HCT116 (cell line): ENCODE data around the gene RYR2. TPM values are rescaled to one million over a fixed set of nuclear protein-coding genes. Genes with fewer than 3 reads are reported as not detected.
A peak's percentile ranks its signal among the peaks of the same experiment; 100 is the strongest.

Experiments
- ATAC-seq: fragments of 200-7000 bp; cut with Tn5 transposase; 2 replicates; pipeline ENCODE4 v1.9.1; 2020; ENCODE audit warnings: mild to moderate bottlenecking, moderate library complexity
- BruUV-seq: library from RNA; stranded (reverse); fragments of 400-500 nt; replicated peaks from 2 replicates; lab custom pipeline; 2021; lab: Mats Ljungman, UMichigan
- CTCF ChIA-PET: fragments of 300-600 bp; sonication (Branson Sonifier 250); formaldehyde crosslinking; loops from one replicate; lab custom pipeline; 2021; ENCODE audit warnings: antibody characterized with exemption; lab: Charles Lee
- POLR2A ChIA-PET: fragments of 300-600, 350-600 bp; sonication (Branson Sonifier 250); formaldehyde crosslinking; loops from one replicate; lab custom pipeline; 2021; ENCODE audit warnings: antibody characterized with exemption; lab: Charles Lee
- RAD21 ChIA-PET, 2 experiments: fragments of 300-600 bp; sonication (Branson Sonifier 250); formaldehyde crosslinking; loops; one replicate each; lab custom pipeline; 2023; ENCODE audit warnings: low total read pairs in 2 of 2; ENCODE audit not compliant: uncharacterized antibody in 2 of 2, unreplicated experiment in 2 of 2, low non-redundant PET in 1 of 2; lab: Charles Lee
- DNase-seq: peaks from one replicate; pipeline ENCODE4 v3.0.0-alpha.2; 2010; ENCODE audit warnings: low read depth, low spot score
- H2AFZ ChIP-seq: fragments of 200-600 bp; shearing (Covaris generic), sonication (generic); 2 replicates; pipeline ENCODE4 v1.6.1; 2017; ENCODE audit warnings: low read depth, mixed run types, mixed read lengths, antibody characterized with exemption, low read length; ENCODE audit not compliant: poor library complexity, severe bottlenecking
- H3K27ac ChIP-seq: 2 replicates; pipeline ENCODE4 v1.5.1; 2012; ENCODE audit warnings: low read depth, low read length
- H3K27me3 ChIP-seq: fragments of 200-600 bp; sonication (generic); 2 replicates; pipeline ENCODE4 v1.6.1; 2016; ENCODE audit warnings: mixed run types, low read length, mixed read lengths; ENCODE audit not compliant: insufficient read depth
- H3K36me3 ChIP-seq, 2 experiments: fragments of 200-500 bp in 1 of 2; fragments of 200-600 bp in 1 of 2; sonication (Bioruptor generic) in 1 of 2; sonication (generic) in 1 of 2; 2 replicates each; pipeline versions ENCODE4 v1.5.1 to v1.6.1; 2014 to 2016; ENCODE audit warnings: low read length in 2 of 2, inconsistent platforms in 1 of 2, mixed read lengths in 1 of 2, mixed run types in 1 of 2; ENCODE audit not compliant: insufficient read depth in 2 of 2, control insufficient read depth in 1 of 2
- H3K4me1 ChIP-seq, 2 experiments: fragments of 200-600 bp in 1 of 2; sonication (generic) in 1 of 2; 2 replicates each; pipeline versions ENCODE4 v1.5.1 to v1.6.1; 2012 to 2017; ENCODE audit warnings: low read length in 2 of 2, inconsistent platforms in 1 of 2, mild to moderate bottlenecking in 1 of 2, mixed read lengths in 1 of 2, mixed run types in 1 of 2, moderate library complexity in 1 of 2; ENCODE audit not compliant: insufficient read depth in 2 of 2, control insufficient read depth in 1 of 2
- H3K4me2 ChIP-seq: fragments of 200-600 bp; sonication (generic); 2 replicates; pipeline ENCODE4 v1.6.1; 2017; ENCODE audit warnings: mixed run types, low read length, mixed read lengths
- H3K4me3 ChIP-seq, 2 experiments: fragments of 200-600 bp in 1 of 2; sonication (generic) in 1 of 2; replicated peaks in 1 of 2; 2 replicates each; pipeline ENCODE4 v1.5.1; 2011 to 2016; ENCODE audit warnings: low read length in 2 of 2, control low read depth in 1 of 2, low read depth in 1 of 2, mild to moderate bottlenecking in 1 of 2, mixed read lengths in 1 of 2, mixed run types in 1 of 2
- H3K79me2 ChIP-seq: fragments of 200-600 bp; sonication (generic); 2 replicates; pipeline ENCODE4 v1.6.1; 2017; ENCODE audit warnings: mild to moderate bottlenecking, mixed run types, low read length, moderate library complexity, mixed read lengths; ENCODE audit not compliant: insufficient read depth
- H3K9ac ChIP-seq: fragments of 200-600 bp; sonication (generic); 2 replicates; pipeline ENCODE4 v1.6.1; 2016; ENCODE audit warnings: low read length, mixed read lengths
- H3K9me2 ChIP-seq: fragments of 200-600 bp; sonication (generic), shearing (Covaris generic); 2 replicates; pipeline ENCODE4 v1.6.1; 2017; ENCODE audit warnings: mixed run types, mild to moderate bottlenecking, moderate library complexity; ENCODE audit not compliant: insufficient read depth
- H3K9me3 ChIP-seq, 2 experiments: fragments of 200-500 bp in 1 of 2; fragments of 200-600 bp in 1 of 2; sonication (Bioruptor generic) in 1 of 2; sonication (generic) in 1 of 2; 2 replicates each; pipeline ENCODE4 v1.6.1; 2014 to 2017; ENCODE audit warnings: low read length in 2 of 2, mixed read lengths in 2 of 2, inconsistent platforms in 1 of 2, low read depth in 1 of 2, mild to moderate bottlenecking in 1 of 2, mixed run types in 1 of 2, moderate library complexity in 1 of 2; ENCODE audit not compliant: control insufficient read depth in 1 of 2, insufficient read depth in 1 of 2
- H4K20me1 ChIP-seq: fragments of 200-600 bp; sonication (generic), shearing (Covaris generic); 2 replicates; pipeline ENCODE4 v1.6.1; 2017; ENCODE audit warnings: mixed run types, mild to moderate bottlenecking, moderate library complexity; ENCODE audit not compliant: insufficient read depth
- CEBPB ChIP-seq: IDR thresholded peaks from 2 replicates; pipeline ENCODE4 v1.6.1; 2012; ENCODE audit warnings: low read depth
- EGR1 ChIP-seq: IDR thresholded peaks from 2 replicates; pipeline ENCODE4 v1.6.1; 2012; ENCODE audit warnings: low read depth
- MAX ChIP-seq: IDR thresholded peaks from 2 replicates; pipeline ENCODE4 v1.6.1; 2012
- POLR2A ChIP-seq: IDR thresholded peaks from 2 replicates; pipeline ENCODE4 v1.7.0; 2011; ENCODE audit warnings: borderline replicate concordance; ENCODE audit not compliant: insufficient read depth, insufficient read length; ENCODE audit errors: extremely low read depth
- POLR2AphosphoS5 ChIP-seq: IDR thresholded peaks from 2 replicates; pipeline ENCODE4 v1.6.1; 2011; ENCODE audit warnings: mild to moderate bottlenecking, low read depth, low read length, moderate library complexity
- RAD21 ChIP-seq: IDR thresholded peaks from 2 replicates; pipeline ENCODE4 v1.6.1; 2012; ENCODE audit warnings: low read depth, mild to moderate bottlenecking
- REST ChIP-seq: IDR thresholded peaks from 2 replicates; pipeline ENCODE4 v1.6.1; 2012; ENCODE audit warnings: low read depth
- SP1 ChIP-seq: IDR thresholded peaks from 2 replicates; pipeline ENCODE4 v1.6.1; 2012; ENCODE audit warnings: low read depth
- SRF ChIP-seq: IDR thresholded peaks from 2 replicates; pipeline ENCODE4 v1.6.1; 2012; ENCODE audit warnings: low read depth
- TCF7L2 ChIP-seq: IDR thresholded peaks from 2 replicates; pipeline ENCODE4 v1.7.0; 2011; ENCODE audit warnings: borderline replicate concordance, inconsistent platforms; ENCODE audit not compliant: insufficient read depth, insufficient read length; ENCODE audit errors: extremely low read depth
- YY1 ChIP-seq: IDR thresholded peaks from 2 replicates; pipeline ENCODE4 v1.6.1; 2011; ENCODE audit warnings: low read length, low read depth, moderate library complexity, mild to moderate bottlenecking; ENCODE audit not compliant: insufficient replicate concordance; ENCODE audit errors: extremely low read depth
- ZBTB33 ChIP-seq: IDR thresholded peaks from 2 replicates; pipeline ENCODE4 v1.6.1; 2011; ENCODE audit warnings: mild to moderate bottlenecking, low read length, moderate library complexity; ENCODE audit not compliant: insufficient replicate concordance; ENCODE audit errors: extremely low read depth
- ZFX ChIP-seq: fragments of 450-650 bp; IDR thresholded peaks from 2 replicates; pipeline ENCODE4 v1.6.1; 2017
- ZNF274 ChIP-seq: fragments of 200-500 bp; sonication (Bioruptor generic); IDR thresholded peaks from 2 replicates; pipeline ENCODE4 v1.6.1; 2014; ENCODE audit warnings: mild to moderate bottlenecking, low read depth, low read length, inconsistent platforms
- intact Hi-C: fragments of 100-400 bp; cut with micrococcal nuclease; formaldehyde crosslinking; loops from 2 replicates; pipeline ENCODE4 v1.10.0; 2022
- total RNA-seq: library from RNA; stranded (reverse); gene quantifications from one replicate; pipeline ENCODE4 v1.2.1, GENCODE V29; 2021; ENCODE audit not compliant: unreplicated experiment

The RYR2 gene
- total RNA-seq, 1 experiment from 2014 or later = 0.02 TPM

GRCh38 chr1:237671935-237672334 is 630.0 kb downstream of the RYR2 start (continued):
- no peak for TF ChIP-seq ZBTB33

GRCh38 chr1:237672748-237673147 is 630.8 kb downstream of the RYR2 start:
- TF ChIP-seq ZNF274 (no peak), RAD21 (peak; percentile 8; the same call in 1 of the 2 replicates)
- Histone ChIP-seq H3K79me2 (no peaks in the 10 kb centered on the region), H4K20me1 (no peaks in the 10 kb centered on the region), H2AFZ (no peak overlapping the region), H3K9ac (no peak overlapping the region), H3K4me3 (no peak overlapping the region), H3K4me2 (no peak overlapping the region), H3K27me3 (no peaks in the 10 kb centered on the region), H3K27ac (no peak overlapping the region), H3K4me1 (no peaks in the 10 kb centered on the region), H3K9me3 (peaks cover 0 to 30% of the 10 kb centered on the region in 2 experiments; a peak in 2 of 4 replicates), H3K9me2 (no peaks in the 10 kb centered on the region), H3K36me3 (no peaks in the 10 kb centered on the region)
- ATAC-seq (no peak), DNase-seq (no peak)
- intact Hi-C loops = loop anchor here (10.0 kb wide), 1 partner anchor 62 kb away; no protein-coding TSS in a partner anchor
- ChIA-PET RAD21 (no interaction called here), CTCF (no interaction called here), POLR2A (interaction anchor here (0.6 kb wide), 1 partner anchor 919 kb away, joined by 4 read pairs; no protein-coding TSS in a partner anchor)
- no TSS peak for BruUV-seq

- Histone ChIP-seq H3K9me2 (no peaks in the 10 kb centered on the region), H3K36me3 (no peaks in the 10 kb centered on the region), H3K27me3 (no peaks in the 10 kb centered on the region), H3K9ac (no peak overlapping the region), H3K9me3 (peaks cover 3 to 28% of the 10 kb centered on the region in 2 experiments; a peak in 3 of 4 replicates), H2AFZ (no peak overlapping the region), H3K4me1 (no peaks in the 10 kb centered on the region), H3K27ac (no peak overlapping the region), H3K4me3 (no peak overlapping the region), H4K20me1 (no peaks in the 10 kb centered on the region), H3K79me2 (no peaks in the 10 kb centered on the region), H3K4me2 (no peak overlapping the region)
- ChIA-PET RAD21 (no interaction called here), POLR2A (no interaction called here), CTCF (no interaction called here)
- DNase-seq = no peak
- TF ChIP-seq CEBPB = no peak
- no peak for TF ChIP-seq POLR2A
- TF ChIP-seq POLR2AphosphoS5 = no peak
- no peak for TF ChIP-seq ZFX
- TF ChIP-seq MAX = no peak
- no peak for TF ChIP-seq EGR1
- TF ChIP-seq SP1 = no peak
- no peak for TF ChIP-seq SRF
- no peak for TF ChIP-seq TCF7L2
- no peak for TF ChIP-seq REST
- TF ChIP-seq YY1 = no peak
- BruUV-seq = no TSS peak
- no peak for ATAC-seq
- intact Hi-C loops = loop anchor here (10.0 kb wide), 1 partner anchor 61 kb away; no protein-coding TSS in a partner anchor
Observed at GRCh38 chr1:237673631-237674030, 631.6 kb downstream of the RYR2 start.
